Measurements from ENCODE around the gene ELP2. TPM values are rescaled to one million over a fixed set of nuclear protein-coding genes. Genes with fewer than 3 reads are reported as not detected.

The ELP2 gene
- total and polyA plus RNA-seq, 4 donors: 27.3 to 78.1 (median 50.9) TPM

GRCh38 chr18:36108196-36108595 is 21.5 kb upstream of the ELP2 start:
- no peak for TF ChIP-seq TAF1 (conservative IDR thresholded peaks at IDR 0.05)
- Histone ChIP-seq H3K27me3 (ENCODE audit: control insufficient read depth in 4 of 4, insufficient read depth in 4 of 4, low read length in 3 of 4) (no peaks in the 10 kb centered on the region), H3K27ac (ENCODE audit: low read depth in 1 of 2, low read length in 2 of 2) (no peak overlapping the region), H3K4me1 (ENCODE audit: control insufficient read depth in 4 of 4, insufficient read depth in 4 of 4, low read length in 3 of 4) (no peaks in the 10 kb centered on the region), H3K9me3 (ENCODE audit: control insufficient read depth in 4 of 4, low read length in 3 of 4) (no peaks in the 10 kb centered on the region), H3K9ac (ENCODE audit: low read depth in 1 of 2, low read length in 2 of 2) (no peak overlapping the region), H3K4me3 (ENCODE audit: low read depth in 1 of 3, low read length in 3 of 3) (no peak overlapping the region), H3K36me3 (ENCODE audit: control insufficient read depth in 4 of 4, insufficient read depth in 3 of 4, low read depth in 1 of 4, low read length in 3 of 4) (peaks cover 0 to 31% (median 11%) of the 10 kb centered on the region in 4 donors)
- no peak for DNase-seq (ENCODE audit: low spot score)
- 47% methylated on average over 2 of the region's 2 CpGs for WGBS

- DNase-seq (ENCODE audit: low spot score): no peak
- H3K4me3 ChIP-seq (ENCODE audit: low read depth in 1 of 3, low read length in 3 of 3): no peak overlapping the region
- H3K9me3 ChIP-seq (ENCODE audit: control insufficient read depth in 4 of 4, low read length in 3 of 4): no peaks in the 10 kb centered on the region
- no peaks in the 10 kb centered on the region for H3K27me3 ChIP-seq (ENCODE audit: control insufficient read depth in 4 of 4, insufficient read depth in 4 of 4, low read length in 3 of 4)
- WGBS: 96% methylated on average over 5 of the region's 5 CpGs
- H3K36me3 ChIP-seq (ENCODE audit: control insufficient read depth in 4 of 4, insufficient read depth in 3 of 4, low read depth in 1 of 4, low read length in 3 of 4): peaks cover 1 to 35% (median 14%) of the 10 kb centered on the region in 4 donors
- TF ChIP-seq SP1 (IDR thresholded peaks at IDR 0.05) (no peak), HNF4A (conservative IDR thresholded peaks at IDR 0.05) (no peak), RXRA (IDR thresholded peaks at IDR 0.05) (no peak), GABPA (IDR thresholded peaks at IDR 0.05 in 1 of 2, conservative IDR thresholded peaks at IDR 0.05 in 1 of 2) (no peak), EGR1 (IDR thresholded peaks at IDR 0.05; ENCODE audit: low read depth in 2 of 2) (no peak), JUND (IDR thresholded peaks at IDR 0.05) (no peak)
- TF ChIP-seq, protein P1, sequence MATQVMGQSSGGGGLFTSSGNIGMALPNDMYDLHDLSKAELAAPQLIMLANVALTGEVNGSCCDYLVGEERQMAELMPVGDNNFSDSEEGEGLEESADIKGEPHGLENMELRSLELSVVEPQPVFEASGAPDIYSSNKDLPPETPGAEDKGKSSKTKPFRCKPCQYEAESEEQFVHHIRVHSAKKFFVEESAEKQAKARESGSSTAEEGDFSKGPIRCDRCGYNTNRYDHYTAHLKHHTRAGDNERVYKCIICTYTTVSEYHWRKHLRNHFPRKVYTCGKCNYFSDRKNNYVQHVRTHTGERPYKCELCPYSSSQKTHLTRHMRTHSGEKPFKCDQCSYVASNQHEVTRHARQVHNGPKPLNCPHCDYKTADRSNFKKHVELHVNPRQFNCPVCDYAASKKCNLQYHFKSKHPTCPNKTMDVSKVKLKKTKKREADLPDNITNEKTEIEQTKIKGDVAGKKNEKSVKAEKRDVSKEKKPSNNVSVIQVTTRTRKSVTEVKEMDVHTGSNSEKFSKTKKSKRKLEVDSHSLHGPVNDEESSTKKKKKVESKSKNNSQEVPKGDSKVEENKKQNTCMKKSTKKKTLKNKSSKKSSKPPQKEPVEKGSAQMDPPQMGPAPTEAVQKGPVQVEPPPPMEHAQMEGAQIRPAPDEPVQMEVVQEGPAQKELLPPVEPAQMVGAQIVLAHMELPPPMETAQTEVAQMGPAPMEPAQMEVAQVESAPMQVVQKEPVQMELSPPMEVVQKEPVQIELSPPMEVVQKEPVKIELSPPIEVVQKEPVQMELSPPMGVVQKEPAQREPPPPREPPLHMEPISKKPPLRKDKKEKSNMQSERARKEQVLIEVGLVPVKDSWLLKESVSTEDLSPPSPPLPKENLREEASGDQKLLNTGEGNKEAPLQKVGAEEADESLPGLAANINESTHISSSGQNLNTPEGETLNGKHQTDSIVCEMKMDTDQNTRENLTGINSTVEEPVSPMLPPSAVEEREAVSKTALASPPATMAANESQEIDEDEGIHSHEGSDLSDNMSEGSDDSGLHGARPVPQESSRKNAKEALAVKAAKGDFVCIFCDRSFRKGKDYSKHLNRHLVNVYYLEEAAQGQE (IDR thresholded peaks at IDR 0.05): no peak
- no peak overlapping the region for H3K27ac ChIP-seq (ENCODE audit: low read depth in 1 of 2, low read length in 2 of 2)
- no peak overlapping the region for H3K9ac ChIP-seq (ENCODE audit: low read depth in 1 of 2, low read length in 2 of 2)
- H3K4me1 ChIP-seq (ENCODE audit: control insufficient read depth in 4 of 4, insufficient read depth in 4 of 4, low read length in 3 of 4): no peaks in the 10 kb centered on the region
Measured at GRCh38 chr18:36108601-36109000, 21.1 kb upstream of the ELP2 start.

GRCh38 chr18:36109737-36110136 is 20.0 kb upstream of the ELP2 start:
- no peak for DNase-seq (ENCODE audit: low spot score)
- no peaks in the 10 kb centered on the region for H3K4me1 ChIP-seq (ENCODE audit: control insufficient read depth in 4 of 4, insufficient read depth in 4 of 4, low read length in 3 of 4)
- no peak overlapping the region for H3K27ac ChIP-seq (ENCODE audit: low read depth in 1 of 2, low read length in 2 of 2)
- no peak overlapping the region for H3K4me3 ChIP-seq (ENCODE audit: low read depth in 1 of 3, low read length in 3 of 3)
- TF ChIP-seq, protein P1 (IDR thresholded peaks at IDR 0.05): no peak
- TF ChIP-seq FOXA1 (IDR thresholded peaks at IDR 0.05) (no peak), SP1 (IDR thresholded peaks at IDR 0.05) (no peak), RAD21 (IDR thresholded peaks at IDR 0.05) (no peak), JUND (IDR thresholded peaks at IDR 0.05) (no peak), EGR1 (IDR thresholded peaks at IDR 0.05; ENCODE audit: low read depth in 2 of 2) (no peak), NR2F2 (IDR thresholded peaks at IDR 0.05) (no peak), HNF4G (IDR thresholded peaks at IDR 0.05) (no peak), RXRA (IDR thresholded peaks at IDR 0.05) (no peak), ATF3 (IDR thresholded peaks at IDR 0.05) (no peak)
- TF ChIP-seq, protein P2, sequence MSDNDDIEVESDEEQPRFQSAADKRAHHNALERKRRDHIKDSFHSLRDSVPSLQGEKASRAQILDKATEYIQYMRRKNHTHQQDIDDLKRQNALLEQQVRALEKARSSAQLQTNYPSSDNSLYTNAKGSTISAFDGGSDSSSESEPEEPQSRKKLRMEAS (IDR thresholded peaks at IDR 0.05): no peak
- TF ChIP-seq, protein P3, sequence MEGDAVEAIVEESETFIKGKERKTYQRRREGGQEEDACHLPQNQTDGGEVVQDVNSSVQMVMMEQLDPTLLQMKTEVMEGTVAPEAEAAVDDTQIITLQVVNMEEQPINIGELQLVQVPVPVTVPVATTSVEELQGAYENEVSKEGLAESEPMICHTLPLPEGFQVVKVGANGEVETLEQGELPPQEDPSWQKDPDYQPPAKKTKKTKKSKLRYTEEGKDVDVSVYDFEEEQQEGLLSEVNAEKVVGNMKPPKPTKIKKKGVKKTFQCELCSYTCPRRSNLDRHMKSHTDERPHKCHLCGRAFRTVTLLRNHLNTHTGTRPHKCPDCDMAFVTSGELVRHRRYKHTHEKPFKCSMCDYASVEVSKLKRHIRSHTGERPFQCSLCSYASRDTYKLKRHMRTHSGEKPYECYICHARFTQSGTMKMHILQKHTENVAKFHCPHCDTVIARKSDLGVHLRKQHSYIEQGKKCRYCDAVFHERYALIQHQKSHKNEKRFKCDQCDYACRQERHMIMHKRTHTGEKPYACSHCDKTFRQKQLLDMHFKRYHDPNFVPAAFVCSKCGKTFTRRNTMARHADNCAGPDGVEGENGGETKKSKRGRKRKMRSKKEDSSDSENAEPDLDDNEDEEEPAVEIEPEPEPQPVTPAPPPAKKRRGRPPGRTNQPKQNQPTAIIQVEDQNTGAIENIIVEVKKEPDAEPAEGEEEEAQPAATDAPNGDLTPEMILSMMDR (IDR thresholded peaks at IDR 0.05; ENCODE audit: low read depth, low read length, missing input control): no peak
- no peaks in the 10 kb centered on the region for H3K9me3 ChIP-seq (ENCODE audit: control insufficient read depth in 4 of 4, low read length in 3 of 4)
- WGBS: 94% methylated on average over 1 of the region's 1 CpG
- no peaks in the 10 kb centered on the region for H3K27me3 ChIP-seq (ENCODE audit: control insufficient read depth in 4 of 4, insufficient read depth in 4 of 4, low read length in 3 of 4)
- H3K36me3 ChIP-seq (ENCODE audit: control insufficient read depth in 4 of 4, insufficient read depth in 3 of 4, low read depth in 1 of 4, low read length in 3 of 4): peaks cover 1 to 40% (median 21%) of the 10 kb centered on the region in 4 donors
- no peak overlapping the region for H3K9ac ChIP-seq (ENCODE audit: low read depth in 1 of 2, low read length in 2 of 2)

All from liver (tissue), 9 donors.